Measurements from ENCODE around the gene CDH11.

Gene CDH11

GRCh38 chr16:64898159-64898558 is 223.7 kb downstream of the CDH11 start:
- DNase-seq, result no peak

Data from stimulated activated CD4-positive, alpha-beta T cell treated with anti-CD3 and anti-CD28 coated beads, Interleukin-4, amount 100 ng/mL, for 24 hours (primary cell).